Skin of body (tissue), 2 donors: ENCODE results near the gene MYOG. TPM values are rescaled to one million over a fixed set of nuclear protein-coding genes. Genes with fewer than 3 reads are reported as not detected.
A peak's percentile ranks its signal among the peaks of the same experiment; 100 is the strongest.

Experiments
- DNase-seq: peaks from one replicate; lab custom pipeline; 2025; lab: John Stamatoyannopoulos, UW
- total RNA-seq: library from RNA; depleted of rRNA; stranded (reverse); fragments of >200 nt; gene quantifications from one replicate; pipeline ENCODE4 v1.2.3, GENCODE V29; 2014

MYOG gene
- total RNA-seq = 11.0 TPM

DNA sequence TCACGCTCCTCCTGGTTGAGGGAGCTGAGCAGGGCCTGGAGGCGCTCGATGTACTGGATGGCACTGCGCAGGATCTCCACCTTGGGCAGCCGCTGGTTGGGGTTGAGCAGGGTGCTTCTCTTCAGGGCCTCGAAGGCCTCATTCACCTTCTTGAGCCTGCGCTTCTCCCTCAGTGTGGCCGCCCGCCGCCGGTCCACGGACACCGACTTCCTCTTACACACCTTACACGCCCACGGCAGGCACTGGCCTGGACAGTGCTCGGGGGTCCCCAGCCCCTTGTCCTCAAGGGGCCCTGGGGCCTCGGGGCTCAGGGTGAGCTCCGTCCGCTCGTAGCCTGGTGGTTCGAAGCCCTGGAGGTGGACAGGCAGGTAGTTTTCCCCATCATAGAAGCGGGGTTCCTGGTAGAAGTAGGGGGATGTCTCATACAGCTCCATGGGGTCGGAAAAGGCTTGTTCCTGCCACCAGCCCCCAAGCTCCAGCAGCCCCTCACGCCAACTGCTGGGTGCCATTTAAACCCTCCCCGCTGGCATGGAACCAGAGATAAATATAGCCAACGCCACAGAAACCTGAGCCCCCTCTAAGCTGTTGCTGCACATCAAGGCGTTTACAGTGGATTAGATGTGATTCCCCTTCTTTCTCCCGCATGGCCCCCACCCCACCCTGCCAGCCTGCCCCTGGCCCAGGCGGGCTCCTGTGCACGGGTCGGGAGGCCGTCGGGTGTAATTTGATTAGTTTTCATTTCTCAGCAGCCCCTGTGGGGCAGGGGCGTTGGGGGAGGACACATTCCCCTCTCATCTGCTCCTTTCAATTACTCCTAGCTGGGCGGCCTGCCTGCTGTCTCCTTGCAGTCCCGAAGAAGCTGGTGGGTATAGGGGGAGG, at the start of gene MYOG:
TSS of gene MYOG (minus strand) at position 485 of the 879 bp plus-strand sequence. CDS start at position 434, 51 bp downstream.
- DNase-seq = no peak

DNA sequence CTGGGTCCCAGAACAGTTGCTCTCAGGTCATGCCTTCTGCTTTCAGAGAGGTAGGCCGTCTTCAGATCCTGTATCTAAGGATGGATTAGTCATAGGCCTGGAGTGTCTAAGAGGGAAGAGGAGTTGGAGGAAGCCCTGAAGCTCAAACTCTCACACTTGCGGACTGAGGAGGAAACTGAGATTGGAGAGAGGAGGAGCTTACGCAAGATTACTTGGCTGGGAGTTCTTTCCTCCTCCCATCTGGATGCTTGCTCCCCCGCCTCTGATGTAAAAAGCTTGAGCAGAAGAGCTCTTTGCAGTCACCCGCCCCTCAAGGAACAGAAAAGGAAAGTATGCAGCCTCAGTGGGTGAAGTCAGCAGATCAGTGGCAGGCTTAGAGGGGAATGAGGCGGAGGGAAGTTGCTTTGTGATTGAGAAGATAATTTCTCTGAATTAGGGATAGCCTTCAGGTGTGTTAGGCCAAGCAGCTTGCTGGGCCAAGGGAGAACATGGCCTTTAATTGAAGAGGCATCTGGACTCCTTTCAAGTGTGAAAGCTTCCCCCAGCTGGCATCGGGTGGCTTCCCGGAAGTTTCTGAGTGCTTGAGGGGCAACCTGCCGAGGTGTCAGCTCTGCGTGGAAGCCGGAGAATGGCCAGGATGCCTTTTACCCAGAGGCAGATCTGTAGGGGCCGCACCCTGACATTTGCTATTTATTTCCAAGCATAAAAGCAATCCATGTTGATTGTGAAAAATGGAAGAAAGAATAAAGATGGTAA, 48.3 kb upstream of the MYOG start:
- no peak for DNase-seq

DNA sequence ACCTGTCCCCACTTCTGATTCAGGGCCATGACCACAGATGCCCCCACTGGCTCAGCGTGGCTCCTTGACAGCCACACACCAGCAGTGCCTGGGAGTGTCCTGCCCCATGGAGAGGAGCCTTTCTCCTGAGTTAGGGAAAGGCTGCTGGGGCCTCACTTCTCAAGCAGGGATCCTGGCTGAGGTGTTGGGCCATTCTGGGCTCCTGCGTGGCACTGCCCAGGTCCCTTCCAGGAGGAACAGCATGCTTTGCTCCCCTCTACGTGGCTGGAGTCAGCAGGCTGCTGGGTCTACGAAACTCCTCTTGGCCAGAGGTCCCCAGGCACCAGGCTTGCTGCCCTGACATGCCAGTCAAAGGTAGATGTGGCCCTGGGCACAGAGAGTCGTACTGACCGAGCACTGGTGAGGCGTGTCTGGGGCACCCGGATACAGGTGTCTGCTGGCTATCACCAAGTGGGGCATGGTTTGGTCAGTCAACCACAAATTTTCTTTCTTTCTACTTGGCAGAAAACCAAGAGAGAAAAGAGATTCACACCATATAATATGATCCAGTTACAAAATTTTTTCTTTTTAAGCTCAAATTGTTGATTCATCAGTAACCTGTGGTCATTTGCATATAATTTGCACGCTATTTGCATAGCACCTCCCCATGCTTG, 45.9 kb upstream of the MYOG start:
- DNase-seq = no peak

DNA sequence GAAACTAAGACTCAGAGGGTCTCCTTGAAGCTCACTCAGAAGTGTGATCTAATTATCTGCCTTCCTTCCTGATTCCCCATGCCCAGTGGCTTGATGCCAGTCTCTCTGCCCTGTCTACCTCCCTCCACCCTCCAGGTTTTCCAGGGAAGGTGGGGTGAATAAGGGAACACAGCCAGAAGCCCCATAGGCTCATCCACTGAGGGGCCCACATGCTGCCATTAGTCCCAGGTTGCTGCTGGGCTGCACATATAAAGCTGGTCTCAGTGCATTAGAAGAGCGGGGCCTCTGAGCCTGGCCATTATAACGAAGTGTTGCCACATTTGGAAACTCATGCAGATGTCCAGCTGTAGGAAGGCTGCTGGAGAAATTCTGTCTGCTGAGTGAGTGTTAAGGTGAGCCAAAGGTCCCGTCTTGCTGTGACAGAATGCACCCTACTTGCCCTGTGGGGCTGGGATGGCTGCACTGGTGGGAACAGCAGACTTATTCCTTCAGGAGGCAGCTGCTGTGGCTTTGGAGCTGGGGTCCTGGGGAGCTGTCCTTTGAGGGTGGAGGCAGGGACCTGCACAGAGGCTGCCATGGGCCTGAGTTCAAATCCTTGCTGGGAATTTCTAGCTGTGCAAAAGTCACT, 44.7 kb upstream of the MYOG start:
- no peak for DNase-seq

DNA sequence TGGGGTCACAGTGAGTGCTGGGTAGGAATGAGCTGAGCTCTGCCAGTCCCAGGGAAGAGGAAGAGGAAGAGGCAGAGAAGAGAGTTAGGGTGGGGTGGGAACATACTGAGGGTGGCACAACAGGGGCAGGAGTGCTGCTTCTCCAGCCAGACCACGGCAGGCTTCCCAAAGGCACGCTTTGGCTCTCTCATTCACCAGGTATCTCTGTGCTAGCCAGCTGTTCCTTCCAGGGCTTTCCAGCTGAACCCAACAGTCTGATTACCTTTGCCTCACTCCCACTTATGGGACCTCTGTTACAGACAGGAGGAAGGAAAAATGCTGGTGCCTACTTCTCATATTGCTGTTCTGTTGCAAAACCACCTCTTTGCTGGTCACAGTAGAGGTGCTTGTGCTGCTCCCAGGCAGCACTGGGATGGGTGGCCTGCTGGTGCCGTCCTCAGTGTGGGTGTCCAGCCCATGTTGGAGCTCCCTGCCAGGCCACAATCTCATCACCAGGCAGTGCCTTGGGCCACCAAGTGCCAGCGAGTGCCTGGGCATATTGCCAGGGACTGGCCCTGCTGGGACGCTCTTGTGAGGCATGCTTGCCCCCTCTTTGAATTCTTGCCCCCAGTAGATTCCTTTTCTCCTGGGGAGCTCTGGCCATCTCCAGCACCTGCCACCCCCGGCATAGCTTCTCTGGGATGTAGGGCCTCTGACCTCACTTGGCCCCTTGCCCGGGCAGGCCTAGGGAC, 43.9 kb upstream of the MYOG start:
- no peak for DNase-seq

DNA sequence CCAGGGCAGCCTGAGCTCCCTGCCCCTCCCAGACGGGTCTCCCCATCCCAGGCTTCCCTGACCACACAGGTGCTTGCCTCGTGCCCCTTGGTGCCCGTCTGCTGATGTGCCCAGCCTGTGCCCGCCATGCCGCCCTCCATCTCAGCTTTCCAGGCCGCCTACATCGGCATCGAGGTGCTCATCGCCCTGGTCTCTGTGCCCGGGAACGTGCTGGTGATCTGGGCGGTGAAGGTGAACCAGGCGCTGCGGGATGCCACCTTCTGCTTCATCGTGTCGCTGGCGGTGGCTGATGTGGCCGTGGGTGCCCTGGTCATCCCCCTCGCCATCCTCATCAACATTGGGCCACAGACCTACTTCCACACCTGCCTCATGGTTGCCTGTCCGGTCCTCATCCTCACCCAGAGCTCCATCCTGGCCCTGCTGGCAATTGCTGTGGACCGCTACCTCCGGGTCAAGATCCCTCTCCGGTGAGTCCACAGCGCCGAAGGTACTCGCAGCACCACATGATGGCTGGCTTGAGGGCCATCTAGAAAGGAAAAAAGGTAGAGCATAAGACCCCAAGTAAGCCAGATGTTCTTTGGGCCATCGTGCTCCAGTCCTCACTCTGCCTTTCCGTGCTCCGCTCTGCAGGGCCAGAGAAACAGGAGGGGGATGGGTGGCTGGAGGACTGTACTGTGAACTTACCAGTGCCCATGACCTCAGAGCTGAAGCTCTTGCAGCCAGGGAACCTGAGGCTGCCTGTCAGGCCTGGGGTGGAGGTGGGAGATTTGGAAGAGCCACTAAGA, 43.1 kb upstream of the MYOG start:
- DNase-seq = no peak

DNA sequence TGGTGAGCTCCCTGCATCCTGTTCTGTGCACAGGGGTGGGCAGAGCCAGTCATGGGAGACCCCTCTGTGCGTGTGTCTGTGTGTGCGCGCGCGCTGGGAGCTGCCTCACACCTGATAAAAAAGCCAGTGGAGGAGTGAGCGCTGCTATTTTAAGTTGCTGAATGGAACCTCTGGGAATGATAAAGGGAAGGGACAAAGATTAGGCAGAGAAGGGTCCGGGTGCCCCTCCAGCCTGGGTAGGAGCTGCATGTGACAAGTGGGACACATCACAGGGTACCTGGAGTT, 42.6 kb upstream of the MYOG start:
- no peak for DNase-seq

DNA sequence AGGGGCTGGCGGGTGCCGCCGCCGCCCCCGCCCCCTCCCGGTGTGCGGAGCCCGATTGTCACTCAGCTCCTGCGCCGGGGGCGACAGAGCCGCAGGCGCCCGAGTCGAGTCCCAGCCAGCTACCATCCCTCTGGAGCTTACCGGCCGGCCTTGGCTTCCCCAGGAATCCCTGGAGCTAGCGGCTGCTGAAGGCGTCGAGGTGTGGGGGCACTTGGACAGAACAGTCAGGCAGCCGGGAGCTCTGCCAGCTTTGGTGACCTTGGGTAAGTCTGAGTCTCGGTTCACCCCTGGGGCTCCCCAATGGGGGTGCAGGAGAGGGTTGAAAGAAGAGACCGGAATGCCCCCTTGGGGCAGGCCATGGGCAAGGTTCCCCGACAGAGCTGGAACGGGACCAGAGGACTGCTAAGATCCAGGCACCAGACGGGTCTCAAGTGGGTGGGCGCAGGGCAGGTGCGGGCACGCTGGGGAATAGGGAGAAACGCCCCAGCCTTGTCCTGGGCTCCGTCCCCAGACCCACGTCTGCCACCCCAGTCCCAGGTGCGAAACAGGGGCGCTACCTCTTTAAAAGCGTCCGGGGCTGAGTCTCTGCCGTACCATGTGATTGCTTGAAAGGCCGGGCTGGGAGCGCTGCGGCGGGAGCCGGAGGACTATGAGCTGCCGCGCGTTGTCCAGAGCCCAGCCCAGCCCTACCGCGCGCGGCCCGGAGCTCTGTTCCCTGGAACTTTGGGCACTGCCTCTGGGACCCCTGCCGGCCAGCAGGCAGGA, 42.0 kb upstream of the MYOG start, which contains the start of gene ADORA1:
TSS of gene ADORA1 (plus strand) at position 61 of the 765 bp plus-strand sequence. CDS start 1,116 bp downstream, outside the sequence.
- DNase-seq = no peak

DNA sequence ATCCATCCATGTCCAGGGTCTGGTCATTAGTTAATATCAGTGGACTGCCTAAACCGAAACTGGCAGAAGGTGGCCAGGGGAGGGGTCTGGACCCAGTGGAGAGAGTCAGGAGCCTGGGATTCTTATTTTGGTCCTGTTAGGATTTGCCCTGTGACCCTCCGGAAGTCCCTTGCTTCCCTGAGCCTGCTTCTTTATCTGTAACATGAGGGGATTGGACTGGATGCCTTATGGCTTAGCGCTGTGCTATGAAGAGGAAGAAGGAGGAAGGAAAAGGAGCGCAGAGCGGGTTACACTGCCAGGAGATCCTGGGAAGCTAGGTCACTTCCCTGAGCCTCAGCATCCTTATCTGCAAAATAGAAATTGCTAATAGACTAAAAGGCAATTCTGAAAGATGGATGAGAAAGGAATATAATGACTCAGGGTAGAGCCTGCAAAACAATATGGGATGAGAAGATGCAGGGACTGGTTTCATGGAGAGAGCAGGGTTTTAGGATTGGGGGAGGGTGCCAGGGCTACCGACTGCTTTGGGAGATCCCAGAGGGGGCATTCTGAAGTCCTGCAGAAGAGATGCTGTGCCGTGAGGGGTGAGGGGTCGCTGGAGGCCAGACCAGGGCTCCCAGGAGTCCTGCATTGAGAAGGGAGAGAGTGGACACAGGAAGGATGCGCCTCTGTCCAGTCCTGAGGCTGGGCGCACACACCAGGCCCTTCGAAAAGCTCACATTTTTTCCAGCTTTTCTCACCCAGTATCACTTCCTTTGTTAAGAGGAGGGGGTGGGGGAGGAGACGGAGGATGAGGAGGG, 41.3 kb upstream of the MYOG start:
- DNase-seq = no peak

DNA sequence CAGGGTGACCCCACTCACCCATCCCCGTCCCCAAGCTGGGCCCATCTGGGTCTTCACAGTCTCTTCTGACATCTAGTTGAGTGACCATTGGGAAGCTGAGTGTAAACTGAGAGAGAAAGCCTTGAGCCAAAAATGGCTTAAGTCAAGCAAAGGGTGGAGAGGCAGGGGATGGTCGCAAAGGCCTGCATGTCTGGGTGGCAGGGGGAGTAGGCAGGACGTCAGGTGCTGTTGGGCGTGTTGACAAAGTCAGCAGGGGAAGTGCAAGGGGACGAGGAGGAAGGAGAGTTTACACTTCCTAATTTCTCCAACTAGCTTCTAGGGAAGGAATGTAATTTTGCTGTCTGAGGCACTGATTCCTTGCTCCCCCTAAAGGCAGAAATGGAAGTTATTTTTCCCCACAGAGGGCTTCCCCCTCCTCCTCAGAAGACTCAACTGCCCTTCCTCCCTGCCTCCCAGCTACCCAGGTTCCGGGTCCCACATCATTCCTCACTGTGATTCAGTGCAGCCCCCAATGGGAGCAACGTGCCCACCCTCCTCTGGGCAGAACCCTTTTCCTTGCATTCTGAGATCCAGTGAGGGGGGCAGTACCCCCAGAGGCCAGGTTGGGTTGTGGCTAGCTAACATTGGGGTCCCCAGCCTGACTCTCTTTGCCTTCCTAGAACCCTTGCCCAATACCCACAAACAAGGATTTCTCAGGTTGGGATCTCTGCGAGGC, 40.5 kb upstream of the MYOG start:
- peak; percentile 26 for DNase-seq

DNA sequence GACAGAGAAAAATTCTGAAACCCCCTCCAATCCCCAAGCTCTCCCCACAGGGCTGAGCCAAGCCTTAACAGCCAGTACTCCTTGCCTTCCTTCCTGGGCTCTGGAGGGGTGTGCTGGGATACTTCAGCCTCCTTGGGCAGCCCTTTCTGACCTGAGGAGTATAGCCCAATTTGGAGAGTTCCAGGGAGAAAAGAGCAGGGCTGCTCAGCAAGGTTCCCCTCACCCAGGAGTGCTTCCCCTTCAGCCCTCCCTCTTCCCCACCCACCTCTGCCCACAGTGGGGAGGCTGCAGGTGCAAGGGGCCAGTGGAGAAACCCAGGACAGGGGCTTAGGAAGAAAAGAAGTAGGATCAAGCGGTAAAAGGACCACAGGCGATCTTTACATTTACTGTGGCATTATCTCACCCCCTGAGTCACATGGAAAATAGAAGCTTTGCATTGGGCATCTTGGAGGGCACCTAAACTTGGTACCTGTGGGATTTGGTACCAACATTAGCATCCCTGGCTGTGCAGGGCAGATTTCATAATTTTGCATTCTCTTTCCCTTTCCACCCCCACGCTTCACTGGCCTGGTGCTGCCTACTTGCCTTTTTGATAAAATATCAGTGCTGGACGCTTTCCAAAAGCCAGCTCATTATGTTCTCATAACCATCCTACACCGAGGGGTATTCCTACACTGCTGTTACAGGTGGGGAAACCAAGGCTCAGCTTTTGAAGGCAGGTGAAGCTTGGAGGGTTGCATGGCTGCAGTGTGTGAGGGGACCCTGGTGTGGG, 38.9 kb upstream of the MYOG start:
- DNase-seq = no peak

DNA sequence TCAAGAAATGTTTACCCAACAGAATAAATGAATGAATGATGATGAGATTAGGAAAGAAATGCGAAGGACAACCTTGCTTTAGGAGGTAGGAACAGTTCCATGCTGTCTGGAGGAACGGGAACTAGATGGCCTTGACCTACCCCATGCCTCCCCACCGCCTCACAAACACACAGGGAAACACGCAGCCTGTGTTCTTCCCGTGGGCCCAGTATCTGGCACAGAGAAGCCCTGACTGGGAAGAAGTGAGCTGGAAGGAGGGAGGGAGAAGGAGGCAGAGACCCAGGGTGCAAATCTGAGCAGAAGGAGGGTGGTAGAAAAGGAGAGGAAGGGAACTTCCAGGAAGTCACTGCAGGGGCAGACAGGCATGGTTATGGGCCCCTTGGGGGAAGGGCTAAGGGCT, 38.2 kb upstream of the MYOG start:
- DNase-seq = no peak

DNA sequence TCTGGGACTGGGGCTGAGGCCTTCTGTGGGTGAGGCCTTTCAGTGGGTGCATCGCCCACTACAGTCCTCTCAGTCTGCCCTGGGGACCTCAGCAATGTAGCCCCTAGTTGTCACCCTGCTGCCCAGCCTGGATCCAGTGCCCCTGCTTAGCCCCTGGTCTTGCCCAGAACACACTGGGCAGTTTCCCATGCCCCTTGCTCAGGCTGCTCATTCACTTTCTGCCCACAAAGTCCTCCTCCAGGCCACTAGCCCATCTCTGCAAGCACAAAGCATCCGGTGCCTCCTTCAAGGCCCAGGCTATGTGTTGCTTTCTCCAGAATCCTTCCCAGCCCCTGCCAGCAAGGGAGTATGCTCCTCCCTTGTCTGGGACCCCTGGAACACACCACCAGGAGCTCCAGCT, 36.3 kb upstream of the MYOG start:
- no peak for DNase-seq

DNA sequence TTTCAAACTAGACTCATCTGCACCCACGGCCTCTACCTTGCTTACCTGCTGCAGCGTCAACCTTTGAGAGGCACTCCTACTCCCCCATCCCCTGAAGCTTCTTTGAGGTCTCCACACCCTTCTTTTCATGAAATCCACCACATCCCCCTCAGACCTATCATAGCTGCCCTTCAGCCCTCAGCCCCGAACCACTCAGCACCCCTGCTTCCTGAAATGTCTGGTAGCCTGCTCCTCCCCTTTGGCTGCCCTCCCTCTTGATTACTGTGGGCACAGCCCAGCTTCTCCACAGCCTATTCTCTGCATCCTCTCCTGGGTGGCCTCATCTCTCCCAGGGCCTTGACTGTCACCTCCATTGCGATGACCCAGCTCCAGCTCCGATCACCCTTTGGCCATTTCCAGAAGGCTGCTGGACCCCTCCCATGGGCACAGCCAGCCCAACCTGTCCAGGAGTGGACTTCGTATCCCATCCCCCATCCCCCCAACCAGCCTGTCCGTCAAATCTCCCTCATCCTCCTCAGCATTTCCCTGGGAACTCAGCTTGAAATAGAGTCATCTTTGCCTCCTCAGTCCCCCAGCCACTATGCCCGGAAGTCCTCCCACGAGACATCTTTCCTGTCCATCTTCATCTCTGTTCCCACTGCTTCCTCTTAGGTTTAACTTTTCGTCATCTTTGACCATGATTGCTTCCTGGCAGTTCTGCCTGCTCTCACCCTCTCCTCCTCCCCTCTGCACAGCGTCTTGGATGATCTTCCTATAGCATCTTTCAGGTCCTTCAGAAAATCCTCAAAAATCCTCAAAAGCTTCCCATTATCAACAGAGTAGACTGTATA, 35.6 kb upstream of the MYOG start:
- no peak for DNase-seq

DNA sequence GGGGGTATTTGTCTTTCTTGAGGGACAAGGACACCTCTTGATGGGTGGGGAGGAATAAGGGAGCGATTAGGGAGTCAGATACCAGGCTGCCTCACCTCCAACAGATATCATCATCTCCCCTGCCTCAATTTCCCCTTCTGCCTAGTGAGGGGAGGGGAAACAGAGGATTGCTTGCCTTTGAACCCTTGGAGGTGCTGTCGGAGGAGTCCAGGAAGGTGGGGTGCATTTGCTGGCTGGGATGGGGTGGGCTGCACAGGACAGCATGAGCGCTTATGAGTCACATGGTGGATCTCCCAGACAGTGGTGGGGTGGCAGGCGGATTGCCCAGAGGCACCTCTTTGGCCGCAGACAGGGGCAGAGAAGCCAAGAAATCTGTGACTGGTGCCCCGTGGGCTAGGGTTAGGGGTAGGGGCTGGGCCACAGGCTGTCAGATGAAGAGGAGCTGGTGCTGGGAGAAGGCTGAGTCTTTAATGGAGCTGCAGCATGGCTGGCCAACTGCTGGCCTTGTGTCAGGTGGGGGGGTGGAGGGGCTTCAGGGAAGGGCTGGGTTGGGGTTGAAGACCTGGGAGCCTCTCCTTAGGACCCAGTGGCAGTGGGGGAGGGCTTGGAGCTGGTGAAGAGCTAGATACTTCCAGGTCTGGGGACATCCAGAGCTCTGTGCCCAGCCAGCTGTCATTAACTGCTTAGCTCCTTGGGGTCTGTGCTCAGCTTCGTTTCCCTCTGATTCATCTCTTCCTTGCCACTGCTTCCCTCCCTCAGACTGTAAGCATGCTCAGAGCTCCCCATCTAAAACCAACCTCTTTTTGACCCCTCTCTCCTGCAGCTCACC, 34.7 kb upstream of the MYOG start:
- no peak for DNase-seq
